HEK293T (cell line): ENCODE measurements around the gene MPZL3.

ENCODE experiments used
- BHLHE40 ChIP-seq: fragments of 450-650 bp; IDR thresholded peaks from 2 replicates; pipeline ENCODE4 v1.6.1; 2016; ENCODE audit warnings: mild to moderate bottlenecking, moderate library complexity, borderline replicate concordance
- ELF4 ChIP-seq: fragments of 450-650 bp; IDR thresholded peaks from 2 replicates; pipeline ENCODE4 v1.6.1; 2017; ENCODE audit warnings: antibody characterized with exemption
- FOXA1 ChIP-seq: fragments of 450-650 bp; IDR thresholded peaks from 2 replicates; pipeline ENCODE4 v1.6.1; 2016; ENCODE audit warnings: mild to moderate bottlenecking
- NFRKB ChIP-seq: fragments of 450-650 bp; IDR thresholded peaks from 2 replicates; pipeline ENCODE4 v1.6.1; 2016; ENCODE audit warnings: mild to moderate bottlenecking, moderate library complexity
- SP1 ChIP-seq: fragments of 450-650 bp; IDR thresholded peaks from 2 replicates; pipeline ENCODE4 v1.6.1; 2017

DNA sequence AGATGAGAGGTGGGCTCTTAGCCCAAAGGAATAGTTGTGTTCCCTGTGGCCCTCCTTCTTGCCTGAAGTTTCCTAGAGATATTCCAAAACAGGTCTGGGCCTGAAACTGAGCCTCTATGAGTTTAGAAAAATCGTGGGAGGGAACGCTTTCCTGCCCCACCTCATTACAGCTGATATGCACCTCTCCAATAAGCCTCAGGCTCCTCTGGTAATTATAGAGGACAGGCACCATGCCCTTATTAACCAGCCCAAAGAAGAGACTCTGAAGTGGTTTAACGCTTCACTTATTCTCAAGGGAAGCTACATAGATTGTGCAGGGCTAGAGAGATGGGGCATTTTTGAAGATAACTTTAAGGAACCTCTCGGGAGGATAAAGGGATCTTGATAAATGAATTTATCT, 15.3 kb upstream of the MPZL3 start:
- no peak for TF ChIP-seq SP1
- no peak for TF ChIP-seq BHLHE40
- no peak for TF ChIP-seq ELF4
- no peak for TF ChIP-seq FOXA1
- no peak for TF ChIP-seq NFRKB
